Measurements from ENCODE around the gene RNF212B. TPM values are rescaled to one million over a fixed set of nuclear protein-coding genes. Genes with fewer than 3 reads are reported as not detected.

RNF212B gene
- total RNA-seq, 1 experiment from 2014 or later = not detected

DNA sequence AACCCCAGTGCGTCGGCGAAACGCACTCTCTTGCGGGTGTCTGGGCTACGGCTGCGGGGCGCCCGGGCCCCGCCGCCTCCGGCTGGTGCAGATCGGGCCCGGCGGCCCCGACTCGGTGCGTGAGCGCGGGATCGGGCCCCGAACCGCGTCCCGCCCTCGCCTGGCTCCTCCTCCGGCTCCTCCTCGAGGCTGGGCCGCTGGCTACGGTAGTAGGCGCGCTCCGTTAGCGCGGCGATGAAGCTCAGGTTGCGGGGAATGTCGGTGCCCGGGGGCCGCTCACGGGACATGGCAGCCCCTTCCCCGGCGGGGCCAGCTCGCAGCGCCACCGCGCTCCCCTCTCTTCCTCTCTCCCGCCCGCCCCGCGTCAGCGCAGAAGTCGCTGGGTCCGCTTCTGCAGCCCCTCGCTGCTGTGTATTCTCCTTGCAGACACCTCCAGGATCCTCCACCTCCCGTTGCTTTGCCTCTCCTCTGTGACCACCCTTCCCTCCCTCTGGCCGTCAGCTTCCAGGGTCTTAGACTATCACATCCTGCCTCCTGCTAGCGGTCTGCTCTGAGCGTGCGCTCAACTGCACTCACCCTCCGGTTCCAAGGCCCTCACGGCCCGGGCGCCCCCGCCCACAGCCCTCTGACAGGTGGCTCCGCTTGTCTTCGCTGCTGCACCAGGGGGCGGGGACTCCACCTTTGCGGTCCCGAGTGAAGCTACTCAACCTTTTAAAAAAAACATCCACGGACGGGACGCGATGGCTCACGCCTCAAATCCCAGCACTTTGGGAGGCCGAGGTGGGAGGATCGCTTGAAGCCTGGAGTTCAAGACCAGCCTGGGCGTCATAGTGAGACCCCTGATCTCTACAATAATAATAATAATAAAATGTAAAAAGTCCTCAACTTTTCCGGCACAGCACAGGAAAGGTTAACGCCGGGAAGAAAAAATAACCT, 64.8 kb downstream of the RNF212B start, which contains the start of gene PPP1R3E:
TSS of gene PPP1R3E (minus strand) at position 570 of the 936 bp plus-strand sequence. CDS start at position 287, 283 bp downstream.
- in situ Hi-C loops (cut with HindIII; ENCODE audit: low pct_unique_long_range_greater_than_20kb, low sequenced_read_pairs) = no loop called here

DNA sequence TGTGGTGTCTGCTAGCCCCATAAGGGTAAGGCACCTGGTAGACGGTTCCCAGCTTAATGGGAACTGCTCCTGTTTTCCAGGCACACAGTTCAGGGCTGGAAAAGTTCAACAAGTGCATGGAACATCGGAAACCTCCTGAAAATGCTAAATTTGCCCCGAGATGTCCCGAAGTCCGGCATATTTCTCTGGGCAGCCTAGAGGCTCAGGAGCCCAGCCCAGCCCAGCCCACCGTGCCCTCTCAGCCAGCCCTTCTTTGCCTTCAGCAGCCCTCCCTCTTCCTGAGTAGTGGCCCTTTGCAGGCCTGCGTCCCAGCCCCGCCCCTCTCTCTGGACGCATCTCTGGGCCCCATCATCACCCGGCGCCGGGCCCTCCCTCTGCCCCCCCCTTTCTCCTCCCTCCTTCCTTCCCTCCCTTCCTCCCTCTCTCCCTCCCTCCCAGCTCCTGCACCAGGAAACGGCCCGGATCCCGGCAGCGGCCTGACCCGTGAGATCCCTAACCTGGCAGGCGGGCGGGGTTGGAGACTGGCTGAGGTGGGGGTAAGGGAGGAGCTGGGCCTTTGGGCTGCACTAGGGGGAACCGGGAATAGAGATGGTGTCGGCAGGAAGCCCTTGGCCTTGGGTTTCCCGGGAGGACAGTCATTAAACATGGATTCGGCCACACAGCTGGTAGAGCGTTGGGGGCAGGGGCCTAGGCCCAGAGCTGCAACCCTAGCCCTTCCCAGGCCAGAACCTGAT, 68.8 kb downstream of the RNF212B start, which contains the start of gene BCL2L2:
TSS of gene BCL2L2 (plus strand) at position 422 of the 734 bp plus-strand sequence. CDS start 935 bp downstream, outside the sequence.
- H3K36me3 ChIP-seq (ENCODE audit: control insufficient read depth, insufficient read depth, low read length) = peaks cover 5% of the 10 kb centered on the region; the same call in 1 of the 2 replicates
- H3K4me1 ChIP-seq (ENCODE audit: control insufficient read depth, insufficient read depth, low read length) = peaks cover 19% of the 10 kb centered on the region
- no TSS peak for BruUV-seq (replicated peaks)
- in situ Hi-C loops (cut with HindIII; ENCODE audit: low pct_unique_long_range_greater_than_20kb, low sequenced_read_pairs) (no loop called here), intact Hi-C loops (cut with micrococcal nuclease; ENCODE audit: unreplicated experiment) (no loop called here)
- H3K27me3 ChIP-seq (ENCODE audit: control insufficient read depth, insufficient read depth, low read length) = no peaks in the 10 kb centered on the region
- peak within 1 kb of the TSS; percentile 97 for H3K27ac ChIP-seq (ENCODE audit: low read length)
- ChIA-PET CTCF (interaction anchor here (0.6 to 1.2 kb wide), 3 partner anchors 54 to 1103 kb away, joined by 3 to 4 read pairs (median 3); no protein-coding TSS in a partner anchor), POLR2A (interaction anchor here (0.6 to 1.2 kb wide), 3 partner anchors 10 to 76 kb away, joined by 3 to 6 read pairs (median 5); no protein-coding TSS in a partner anchor)
- ATAC-seq = peak; percentile 77
- no peak for DNase-seq (ENCODE audit: low read depth, low spot score)
- H3K4me3 ChIP-seq (ENCODE audit: low read depth in 2 of 2, low read length in 2 of 2) = peak within 1 kb of the TSS; percentile 90 to 95
- TF ChIP-seq, protein P1, sequence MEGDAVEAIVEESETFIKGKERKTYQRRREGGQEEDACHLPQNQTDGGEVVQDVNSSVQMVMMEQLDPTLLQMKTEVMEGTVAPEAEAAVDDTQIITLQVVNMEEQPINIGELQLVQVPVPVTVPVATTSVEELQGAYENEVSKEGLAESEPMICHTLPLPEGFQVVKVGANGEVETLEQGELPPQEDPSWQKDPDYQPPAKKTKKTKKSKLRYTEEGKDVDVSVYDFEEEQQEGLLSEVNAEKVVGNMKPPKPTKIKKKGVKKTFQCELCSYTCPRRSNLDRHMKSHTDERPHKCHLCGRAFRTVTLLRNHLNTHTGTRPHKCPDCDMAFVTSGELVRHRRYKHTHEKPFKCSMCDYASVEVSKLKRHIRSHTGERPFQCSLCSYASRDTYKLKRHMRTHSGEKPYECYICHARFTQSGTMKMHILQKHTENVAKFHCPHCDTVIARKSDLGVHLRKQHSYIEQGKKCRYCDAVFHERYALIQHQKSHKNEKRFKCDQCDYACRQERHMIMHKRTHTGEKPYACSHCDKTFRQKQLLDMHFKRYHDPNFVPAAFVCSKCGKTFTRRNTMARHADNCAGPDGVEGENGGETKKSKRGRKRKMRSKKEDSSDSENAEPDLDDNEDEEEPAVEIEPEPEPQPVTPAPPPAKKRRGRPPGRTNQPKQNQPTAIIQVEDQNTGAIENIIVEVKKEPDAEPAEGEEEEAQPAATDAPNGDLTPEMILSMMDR (IDR thresholded peaks at IDR 0.05) = no peak
- TF ChIP-seq, protein P2, sequence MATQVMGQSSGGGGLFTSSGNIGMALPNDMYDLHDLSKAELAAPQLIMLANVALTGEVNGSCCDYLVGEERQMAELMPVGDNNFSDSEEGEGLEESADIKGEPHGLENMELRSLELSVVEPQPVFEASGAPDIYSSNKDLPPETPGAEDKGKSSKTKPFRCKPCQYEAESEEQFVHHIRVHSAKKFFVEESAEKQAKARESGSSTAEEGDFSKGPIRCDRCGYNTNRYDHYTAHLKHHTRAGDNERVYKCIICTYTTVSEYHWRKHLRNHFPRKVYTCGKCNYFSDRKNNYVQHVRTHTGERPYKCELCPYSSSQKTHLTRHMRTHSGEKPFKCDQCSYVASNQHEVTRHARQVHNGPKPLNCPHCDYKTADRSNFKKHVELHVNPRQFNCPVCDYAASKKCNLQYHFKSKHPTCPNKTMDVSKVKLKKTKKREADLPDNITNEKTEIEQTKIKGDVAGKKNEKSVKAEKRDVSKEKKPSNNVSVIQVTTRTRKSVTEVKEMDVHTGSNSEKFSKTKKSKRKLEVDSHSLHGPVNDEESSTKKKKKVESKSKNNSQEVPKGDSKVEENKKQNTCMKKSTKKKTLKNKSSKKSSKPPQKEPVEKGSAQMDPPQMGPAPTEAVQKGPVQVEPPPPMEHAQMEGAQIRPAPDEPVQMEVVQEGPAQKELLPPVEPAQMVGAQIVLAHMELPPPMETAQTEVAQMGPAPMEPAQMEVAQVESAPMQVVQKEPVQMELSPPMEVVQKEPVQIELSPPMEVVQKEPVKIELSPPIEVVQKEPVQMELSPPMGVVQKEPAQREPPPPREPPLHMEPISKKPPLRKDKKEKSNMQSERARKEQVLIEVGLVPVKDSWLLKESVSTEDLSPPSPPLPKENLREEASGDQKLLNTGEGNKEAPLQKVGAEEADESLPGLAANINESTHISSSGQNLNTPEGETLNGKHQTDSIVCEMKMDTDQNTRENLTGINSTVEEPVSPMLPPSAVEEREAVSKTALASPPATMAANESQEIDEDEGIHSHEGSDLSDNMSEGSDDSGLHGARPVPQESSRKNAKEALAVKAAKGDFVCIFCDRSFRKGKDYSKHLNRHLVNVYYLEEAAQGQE (IDR thresholded peaks at IDR 0.05; ENCODE audit: insufficient read depth in 1 of 2, low read depth in 2 of 2, low read length in 1 of 2) = no peak
- TF ChIP-seq SIN3A (IDR thresholded peaks at IDR 0.05; ENCODE audit: borderline replicate concordance, insufficient read depth, low read depth, low read length) = 0 out of 2 replicates have a peak, but pooled peaks have one; percentile 53
- TF ChIP-seq TCF7L2 (IDR thresholded peaks at IDR 0.05; ENCODE audit: low read depth, low read length) = no peak
- peak; percentile 67 for TF ChIP-seq POLR2AphosphoS5 (IDR thresholded peaks at IDR 0.05; ENCODE audit: low read depth, low read length)
- H3K9me3 ChIP-seq (ENCODE audit: control insufficient read depth, insufficient read depth, low read depth, low read length) = no peaks in the 10 kb centered on the region

More for the DNA sequence above, 64.8 kb downstream of the RNF212B start, which contains the start of gene PPP1R3E:
- no TSS peak for BruUV-seq (replicated peaks)
- ChIA-PET POLR2A (no interaction called here), CTCF (interaction anchor here (0.6 kb wide), 1 partner anchor 260 kb away, joined by 3 read pairs; no protein-coding TSS in a partner anchor)
- ATAC-seq (peak; percentile 69), DNase-seq (ENCODE audit: low read depth, low spot score) (no peak)
- TF ChIP-seq, protein P1 (IDR thresholded peaks at IDR 0.05) = no peak
- TF ChIP-seq POLR2AphosphoS5 (IDR thresholded peaks at IDR 0.05; ENCODE audit: low read depth, low read length) = no peak
- no peaks in the 10 kb centered on the region for H3K9me3 ChIP-seq (ENCODE audit: control insufficient read depth, insufficient read depth, low read depth, low read length)
- H3K36me3 ChIP-seq (ENCODE audit: control insufficient read depth, insufficient read depth, low read length) = peaks cover 5% of the 10 kb centered on the region; the same call in 1 of the 2 replicates
- intact Hi-C loops (cut with micrococcal nuclease; ENCODE audit: unreplicated experiment) = no loop called here
- no peaks in the 10 kb centered on the region for H3K27me3 ChIP-seq (ENCODE audit: control insufficient read depth, insufficient read depth, low read length)
- peak within 1 kb of the TSS; percentile 63 for H3K27ac ChIP-seq (ENCODE audit: low read length)
- peaks cover 17% of the 10 kb centered on the region for H3K4me1 ChIP-seq (ENCODE audit: control insufficient read depth, insufficient read depth, low read length)
- peak within 1 kb of the TSS; percentile 59 to 80 for H3K4me3 ChIP-seq (ENCODE audit: low read depth in 2 of 2, low read length in 2 of 2)

Data from Panc1 (cell line).